DMS 273 (cell line): ENCODE measurements around the gene RASSF4.

Source experiments
- DNase-seq: peaks from one replicate; lab custom pipeline; 2025; ENCODE audit not compliant: unreplicated experiment; lab: John Stamatoyannopoulos, UW

RASSF4 gene

GRCh38 chr10:44959247-44960087 lies at the start of gene RASSF4:
TSS of gene RASSF4 (plus strand) at chr10:44959802. CDS start at chr10:44970203, 10,401 bp downstream.
- DNase-seq, result peak; percentile 90

GRCh38 chr10:44909910-44910309 lies 49.7 kb upstream of the RASSF4 start:
- DNase-seq, result no peak

- DNase-seq, result no peak
These were observed 49.0 kb upstream of the RASSF4 start for GRCh38 chr10:44910602-44911001.

- peak; percentile 37 for DNase-seq
These were observed 48.5 kb upstream of the RASSF4 start, which contains the start of gene TMEM72 for GRCh38 chr10:44911081-44911540. TSS of gene TMEM72 (plus strand) at chr10:44911337. CDS start at chr10:44911513, 176 bp downstream.

- no peak for DNase-seq
These were observed 47.7 kb upstream of the RASSF4 start for GRCh38 chr10:44911951-44912350.

GRCh38 chr10:44913350-44914081 lies 46.1 kb upstream of the RASSF4 start:
- DNase-seq, result no peak

GRCh38 chr10:44914891-44915290 lies 44.7 kb upstream of the RASSF4 start:
- DNase-seq, result no peak

- no peak for DNase-seq
These were observed 43.2 kb upstream of the RASSF4 start for GRCh38 chr10:44916429-44916828.

- DNase-seq, result no peak
These were observed 41.8 kb upstream of the RASSF4 start for GRCh38 chr10:44917848-44918247.

GRCh38 chr10:44920252-44920651 lies 39.4 kb upstream of the RASSF4 start:
- no peak for DNase-seq

GRCh38 chr10:44921061-44921460 lies 38.5 kb upstream of the RASSF4 start:
- no peak for DNase-seq

GRCh38 chr10:44921506-44921905 lies 38.1 kb upstream of the RASSF4 start:
- no peak for DNase-seq

GRCh38 chr10:44922021-44922420 lies 37.6 kb upstream of the RASSF4 start:
- no peak for DNase-seq

GRCh38 chr10:44922796-44923545 lies 36.6 kb upstream of the RASSF4 start:
- DNase-seq, result no peak

GRCh38 chr10:44923611-44924010 lies 36.0 kb upstream of the RASSF4 start:
- DNase-seq, result no peak

- no peak for DNase-seq
These were observed 35.2 kb upstream of the RASSF4 start for GRCh38 chr10:44924261-44925040.

- DNase-seq, result peak; percentile 60
These were observed 34.4 kb upstream of the RASSF4 start for GRCh38 chr10:44925224-44925623.

- no peak for DNase-seq
These were observed 33.5 kb upstream of the RASSF4 start for GRCh38 chr10:44925811-44926750.

- no peak for DNase-seq
These were observed 32.8 kb upstream of the RASSF4 start for GRCh38 chr10:44926751-44927351.
